GM19324 (cell line): ENCODE measurements around the gene TRIP11.

Experiments
- ATAC-seq: cut with Tn5 transposase; IDR thresholded peaks from one replicate; pipeline ENCODE4 v1.9.1; 2021; ENCODE audit warnings: mild to moderate bottlenecking, moderate library complexity; ENCODE audit not compliant: unreplicated experiment, low FRiP score

The TRIP11 gene

GRCh38 chr14:91926131-91926890 is 113.5 kb downstream of the TRIP11 start:
- no peak for ATAC-seq

GRCh38 chr14:91925727-91926121 is 114.1 kb downstream of the TRIP11 start:
- ATAC-seq, result no peak

- ATAC-seq, result no peak
Measured at GRCh38 chr14:91925001-91925726, 114.7 kb downstream of the TRIP11 start.

- no peak for ATAC-seq
Measured at GRCh38 chr14:91920526-91920925, 119.3 kb downstream of the TRIP11 start.

GRCh38 chr14:91919814-91920213 is 120.0 kb downstream of the TRIP11 start:
- no peak for ATAC-seq

- ATAC-seq, result no peak
Measured at GRCh38 chr14:91918186-91918883, 121.5 kb downstream of the TRIP11 start.
